Esophagus muscularis mucosa (tissue), 4 donors: ENCODE measurements around the gene CSF2RB.

ENCODE experiments used
- CTCF ChIP-seq, 3 experiments: fragments of 200-600 bp in 2 of 3; fragments of 450-650 bp in 1 of 3; sonication (generic) in 2 of 3; IDR thresholded peaks; one replicate each; pipeline ENCODE4 v1.5.1; 2017 to 2019; ENCODE audit warnings: antibody characterized with exemption in 3 of 3, mild to moderate bottlenecking in 2 of 3, moderate library complexity in 1 of 3
- EP300 ChIP-seq: sonication (generic); formaldehyde crosslinking; IDR thresholded peaks from one replicate; pipeline ENCODE4 v1.6.1; 2017; ENCODE audit warnings: antibody characterized with exemption
- POLR2A ChIP-seq: fragments of 450-650 bp; IDR thresholded peaks from one replicate; pipeline ENCODE4 v1.6.1; 2017; ENCODE audit warnings: antibody characterized with exemption, moderate library complexity, mild to moderate bottlenecking, low read depth
- POLR2AphosphoS5 ChIP-seq, 2 donors: sonication (generic); formaldehyde crosslinking; IDR thresholded peaks; one replicate each; pipeline ENCODE4 v1.6.1; 2017; ENCODE audit warnings: antibody characterized with exemption in 2 of 2

- no peak for TF ChIP-seq POLR2A
- no peak for TF ChIP-seq CTCF (IDR thresholded peaks at IDR 0.05)
- no peak for TF ChIP-seq POLR2AphosphoS5 (IDR thresholded peaks at IDR 0.05)
- TF ChIP-seq EP300 = no peak
Measured at GRCh38 chr22:36875741-36876140, 37.7 kb upstream of the CSF2RB start.
